Neural cell (in vitro differentiated cells): ENCODE results near the gene TSPAN9.

Source experiments
- EZH2 ChIP-seq: fragments of 200-600, 300-800 bp; shearing (Covaris generic), sonication (generic); IDR thresholded peaks from 2 replicates; pipeline ENCODE4 v1.6.1; 2014; ENCODE audit warnings: antibody characterized with exemption, low read length, borderline replicate concordance, mild to moderate bottlenecking; ENCODE audit not compliant: insufficient read depth, poor library complexity, severe bottlenecking
- MXI1 ChIP-seq: fragments of 450-650 bp; conservative IDR thresholded peaks from 2 replicates; pipeline ENCODE4 v1.6.1; 2014; ENCODE audit warnings: antibody characterized with exemption, mild to moderate bottlenecking; ENCODE audit not compliant: poor library complexity, severe bottlenecking
- SMC3 ChIP-seq: fragments of 450-650 bp; conservative IDR thresholded peaks from 2 replicates; pipeline ENCODE4 v1.6.1; 2014; ENCODE audit warnings: antibody characterized with exemption, mild to moderate bottlenecking, moderate library complexity; ENCODE audit not compliant: poor library complexity
- TAF1 ChIP-seq: IDR thresholded peaks from 2 replicates; pipeline ENCODE4 v1.6.1; 2012; ENCODE audit warnings: low read depth
- TF ChIP-seq, protein P1 (sequence below): fragments of 450-650 bp; IDR thresholded peaks from 2 replicates; pipeline ENCODE4 v1.5.1; 2014; ENCODE audit warnings: antibody characterized with exemption, mild to moderate bottlenecking, moderate library complexity; ENCODE audit not compliant: poor library complexity, severe bottlenecking
- TF ChIP-seq, protein P2 (sequence below): IDR thresholded peaks from 2 replicates; pipeline ENCODE4 v1.6.1; 2012; ENCODE audit warnings: borderline replicate concordance

DNA sequence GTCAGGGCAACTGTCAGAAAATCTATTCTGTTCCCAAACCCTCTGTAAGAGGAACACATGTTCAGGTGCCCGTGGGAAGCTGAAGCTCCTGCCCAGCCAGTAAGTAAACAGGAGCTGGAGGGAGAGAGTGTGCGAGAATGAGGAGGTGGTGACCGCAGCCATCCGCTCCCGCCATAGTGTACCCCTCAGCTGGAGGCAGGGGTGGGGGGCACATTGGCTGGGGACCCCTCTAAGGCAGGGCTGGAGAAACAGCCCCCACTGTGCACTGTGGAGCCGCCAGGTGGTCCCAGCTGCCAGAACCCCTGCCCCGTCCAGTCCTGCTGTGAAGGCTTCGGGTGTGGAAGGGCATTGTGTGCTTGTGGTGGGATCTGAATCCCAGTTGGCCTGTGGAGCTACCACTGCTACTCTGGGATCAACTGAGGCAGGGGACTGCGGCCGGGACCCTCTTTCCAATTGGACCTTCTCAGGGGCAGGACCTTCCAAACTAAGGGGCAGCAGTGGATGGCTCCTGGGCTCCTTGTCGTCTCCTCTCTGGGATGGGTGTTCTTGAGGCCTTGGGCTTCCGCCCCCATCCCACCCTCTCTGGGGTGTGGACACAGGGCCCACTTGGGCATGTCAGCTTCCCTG, 59.6 kb downstream of the TSPAN9 start:
- no peak for TF ChIP-seq EZH2
- TF ChIP-seq, protein P1, sequence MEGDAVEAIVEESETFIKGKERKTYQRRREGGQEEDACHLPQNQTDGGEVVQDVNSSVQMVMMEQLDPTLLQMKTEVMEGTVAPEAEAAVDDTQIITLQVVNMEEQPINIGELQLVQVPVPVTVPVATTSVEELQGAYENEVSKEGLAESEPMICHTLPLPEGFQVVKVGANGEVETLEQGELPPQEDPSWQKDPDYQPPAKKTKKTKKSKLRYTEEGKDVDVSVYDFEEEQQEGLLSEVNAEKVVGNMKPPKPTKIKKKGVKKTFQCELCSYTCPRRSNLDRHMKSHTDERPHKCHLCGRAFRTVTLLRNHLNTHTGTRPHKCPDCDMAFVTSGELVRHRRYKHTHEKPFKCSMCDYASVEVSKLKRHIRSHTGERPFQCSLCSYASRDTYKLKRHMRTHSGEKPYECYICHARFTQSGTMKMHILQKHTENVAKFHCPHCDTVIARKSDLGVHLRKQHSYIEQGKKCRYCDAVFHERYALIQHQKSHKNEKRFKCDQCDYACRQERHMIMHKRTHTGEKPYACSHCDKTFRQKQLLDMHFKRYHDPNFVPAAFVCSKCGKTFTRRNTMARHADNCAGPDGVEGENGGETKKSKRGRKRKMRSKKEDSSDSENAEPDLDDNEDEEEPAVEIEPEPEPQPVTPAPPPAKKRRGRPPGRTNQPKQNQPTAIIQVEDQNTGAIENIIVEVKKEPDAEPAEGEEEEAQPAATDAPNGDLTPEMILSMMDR, result no peak
- TF ChIP-seq TAF1, result no peak
- no peak for TF ChIP-seq MXI1
- TF ChIP-seq, protein P2, sequence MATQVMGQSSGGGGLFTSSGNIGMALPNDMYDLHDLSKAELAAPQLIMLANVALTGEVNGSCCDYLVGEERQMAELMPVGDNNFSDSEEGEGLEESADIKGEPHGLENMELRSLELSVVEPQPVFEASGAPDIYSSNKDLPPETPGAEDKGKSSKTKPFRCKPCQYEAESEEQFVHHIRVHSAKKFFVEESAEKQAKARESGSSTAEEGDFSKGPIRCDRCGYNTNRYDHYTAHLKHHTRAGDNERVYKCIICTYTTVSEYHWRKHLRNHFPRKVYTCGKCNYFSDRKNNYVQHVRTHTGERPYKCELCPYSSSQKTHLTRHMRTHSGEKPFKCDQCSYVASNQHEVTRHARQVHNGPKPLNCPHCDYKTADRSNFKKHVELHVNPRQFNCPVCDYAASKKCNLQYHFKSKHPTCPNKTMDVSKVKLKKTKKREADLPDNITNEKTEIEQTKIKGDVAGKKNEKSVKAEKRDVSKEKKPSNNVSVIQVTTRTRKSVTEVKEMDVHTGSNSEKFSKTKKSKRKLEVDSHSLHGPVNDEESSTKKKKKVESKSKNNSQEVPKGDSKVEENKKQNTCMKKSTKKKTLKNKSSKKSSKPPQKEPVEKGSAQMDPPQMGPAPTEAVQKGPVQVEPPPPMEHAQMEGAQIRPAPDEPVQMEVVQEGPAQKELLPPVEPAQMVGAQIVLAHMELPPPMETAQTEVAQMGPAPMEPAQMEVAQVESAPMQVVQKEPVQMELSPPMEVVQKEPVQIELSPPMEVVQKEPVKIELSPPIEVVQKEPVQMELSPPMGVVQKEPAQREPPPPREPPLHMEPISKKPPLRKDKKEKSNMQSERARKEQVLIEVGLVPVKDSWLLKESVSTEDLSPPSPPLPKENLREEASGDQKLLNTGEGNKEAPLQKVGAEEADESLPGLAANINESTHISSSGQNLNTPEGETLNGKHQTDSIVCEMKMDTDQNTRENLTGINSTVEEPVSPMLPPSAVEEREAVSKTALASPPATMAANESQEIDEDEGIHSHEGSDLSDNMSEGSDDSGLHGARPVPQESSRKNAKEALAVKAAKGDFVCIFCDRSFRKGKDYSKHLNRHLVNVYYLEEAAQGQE, result no peak
- TF ChIP-seq SMC3, result no peak
